ENCODE results near the gene DYNAP.

- TF ChIP-seq, protein P1, sequence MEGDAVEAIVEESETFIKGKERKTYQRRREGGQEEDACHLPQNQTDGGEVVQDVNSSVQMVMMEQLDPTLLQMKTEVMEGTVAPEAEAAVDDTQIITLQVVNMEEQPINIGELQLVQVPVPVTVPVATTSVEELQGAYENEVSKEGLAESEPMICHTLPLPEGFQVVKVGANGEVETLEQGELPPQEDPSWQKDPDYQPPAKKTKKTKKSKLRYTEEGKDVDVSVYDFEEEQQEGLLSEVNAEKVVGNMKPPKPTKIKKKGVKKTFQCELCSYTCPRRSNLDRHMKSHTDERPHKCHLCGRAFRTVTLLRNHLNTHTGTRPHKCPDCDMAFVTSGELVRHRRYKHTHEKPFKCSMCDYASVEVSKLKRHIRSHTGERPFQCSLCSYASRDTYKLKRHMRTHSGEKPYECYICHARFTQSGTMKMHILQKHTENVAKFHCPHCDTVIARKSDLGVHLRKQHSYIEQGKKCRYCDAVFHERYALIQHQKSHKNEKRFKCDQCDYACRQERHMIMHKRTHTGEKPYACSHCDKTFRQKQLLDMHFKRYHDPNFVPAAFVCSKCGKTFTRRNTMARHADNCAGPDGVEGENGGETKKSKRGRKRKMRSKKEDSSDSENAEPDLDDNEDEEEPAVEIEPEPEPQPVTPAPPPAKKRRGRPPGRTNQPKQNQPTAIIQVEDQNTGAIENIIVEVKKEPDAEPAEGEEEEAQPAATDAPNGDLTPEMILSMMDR (IDR thresholded peaks at IDR 0.05): no peak
- TF ChIP-seq POLR2A (IDR thresholded peaks at IDR 0.05; ENCODE audit: low read depth) (no peak), POLR2AphosphoS5 (IDR thresholded peaks at IDR 0.05) (no peak)
Observed at GRCh38 chr18:54555996-54556395, 35.0 kb upstream of the DYNAP start.
